ENCODE data around the gene BET1L.
A peak's percentile ranks its signal among the peaks of the same experiment; 100 is the strongest.

- TF ChIP-seq REST (IDR thresholded peaks at IDR 0.05) (peak; percentile 68), RAD21 (IDR thresholded peaks at IDR 0.05) (no peak), CTCF (IDR thresholded peaks at IDR 0.05; ENCODE audit: low read depth, low read length, missing input control) (no peak)
These were observed at the start of gene BET1L, which contains the start of gene RIC8A for GRCh38 chr11:207208-207862.
